ENCODE results near the gene CEBPG. TPM values are rescaled to one million over a fixed set of nuclear protein-coding genes. Genes with fewer than 3 reads are reported as not detected.

The CEBPG gene
- total RNA-seq, 6 experiments from 2014 or later: 10.0 to 11.2 (median 10.4) TPM

DNA sequence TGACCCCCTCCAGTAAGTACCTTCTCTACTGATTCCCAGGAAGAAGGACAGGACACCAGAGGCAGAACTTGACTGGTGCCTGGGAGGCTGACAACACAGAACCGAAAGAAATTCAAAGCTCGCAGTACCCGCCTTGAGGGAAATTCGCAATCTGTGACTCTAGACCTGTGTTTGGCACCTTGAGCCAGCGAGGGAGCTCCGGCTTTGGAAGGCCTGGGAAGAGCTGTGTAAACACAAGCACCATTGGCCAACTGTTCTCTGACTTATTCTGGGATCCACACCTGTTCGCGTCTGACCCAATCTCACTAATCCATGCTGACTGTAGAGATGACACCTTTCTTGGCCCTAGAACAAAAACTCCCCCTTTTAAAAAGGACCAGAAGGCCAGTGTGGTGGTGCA, 50.7 kb downstream of the CEBPG start:
- Mint-ChIP-seq H3K27me3 (ENCODE audit: insufficient read depth) (peaks cover 2% of the 10 kb centered on the region), H3K9me3 (no peaks in the 10 kb centered on the region), H3K4me3 (no peak overlapping the region), H3K36me3 (ENCODE audit: low read depth) (no peaks in the 10 kb centered on the region), H3K27ac (no peak overlapping the region), H3K4me1 (ENCODE audit: low read depth) (no peaks in the 10 kb centered on the region)
- no peak for TF ChIP-seq CTCF (IDR thresholded peaks at IDR 0.05)
- DNase-seq: no peak

GRCh38 chr19:33426621-33427361, 53.3 kb downstream of the CEBPG start:
- no peak for TF ChIP-seq CTCF (IDR thresholded peaks at IDR 0.05)
- Mint-ChIP-seq H3K4me3 (no peak overlapping the region), H3K27me3 (ENCODE audit: insufficient read depth) (peaks cover 4% of the 10 kb centered on the region), H3K36me3 (ENCODE audit: low read depth) (no peaks in the 10 kb centered on the region), H3K4me1 (ENCODE audit: low read depth) (no peaks in the 10 kb centered on the region; the same call in 1 of the 2 replicates), H3K9me3 (no peaks in the 10 kb centered on the region), H3K27ac (no peak overlapping the region)
- no peak for DNase-seq

GRCh38 chr19:33427801-33428626, 54.5 kb downstream of the CEBPG start:
- no peaks in the 10 kb centered on the region for H3K36me3 Mint-ChIP-seq (ENCODE audit: low read depth)
- TF ChIP-seq CTCF (IDR thresholded peaks at IDR 0.05): no peak
- no peaks in the 10 kb centered on the region for H3K9me3 Mint-ChIP-seq
- no peak overlapping the region for H3K4me3 Mint-ChIP-seq
- DNase-seq: no peak
- H3K27ac Mint-ChIP-seq: no peak overlapping the region
- H3K4me1 Mint-ChIP-seq (ENCODE audit: low read depth): no peaks in the 10 kb centered on the region; the same call in 1 of the 2 replicates
- peaks cover 4% of the 10 kb centered on the region for H3K27me3 Mint-ChIP-seq (ENCODE audit: insufficient read depth)

DNA sequence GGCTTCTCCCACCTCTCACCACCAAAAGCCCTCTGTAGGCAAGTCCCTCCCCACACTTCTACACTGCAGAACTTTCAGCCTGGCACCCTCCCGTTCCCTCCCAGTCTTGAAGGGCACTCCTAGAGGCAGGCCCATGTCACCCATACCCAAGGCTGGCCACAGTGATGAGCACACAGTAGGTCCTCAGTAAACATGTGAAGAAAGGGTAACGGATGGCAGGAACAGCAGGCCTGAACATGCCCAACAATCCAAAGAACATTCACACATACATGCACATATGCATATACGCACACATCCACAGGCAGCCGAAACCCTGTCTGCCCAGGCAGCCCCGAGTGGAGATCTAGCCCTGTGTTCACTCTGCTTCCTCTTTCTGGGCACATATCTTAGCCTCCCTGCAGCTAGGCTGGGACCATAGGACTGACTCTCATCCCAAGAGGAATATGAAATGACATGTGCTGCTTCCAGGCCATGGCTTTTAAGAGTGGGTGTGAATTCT, 55.2 kb downstream of the CEBPG start:
- H3K9me3 Mint-ChIP-seq: no peaks in the 10 kb centered on the region
- H3K4me1 Mint-ChIP-seq (ENCODE audit: low read depth): no peaks in the 10 kb centered on the region; the same call in 1 of the 2 replicates
- H3K4me3 Mint-ChIP-seq: no peak overlapping the region

More for the DNA sequence above, 55.2 kb downstream of the CEBPG start:
- no peak for DNase-seq
- H3K27me3 Mint-ChIP-seq (ENCODE audit: insufficient read depth): peaks cover 4% of the 10 kb centered on the region
- H3K36me3 Mint-ChIP-seq (ENCODE audit: low read depth): no peaks in the 10 kb centered on the region
- no peak for TF ChIP-seq CTCF (IDR thresholded peaks at IDR 0.05)
- no peak overlapping the region for H3K27ac Mint-ChIP-seq
